ENCODE results near the gene ATP7A. TPM values are rescaled to one million over a fixed set of nuclear protein-coding genes. Genes with fewer than 3 reads are reported as not detected.

The ATP7A gene
- polyA plus RNA-seq, 1 of the 3 experiments (the other 2 are of a cell fraction) = 1.7 TPM

DNA sequence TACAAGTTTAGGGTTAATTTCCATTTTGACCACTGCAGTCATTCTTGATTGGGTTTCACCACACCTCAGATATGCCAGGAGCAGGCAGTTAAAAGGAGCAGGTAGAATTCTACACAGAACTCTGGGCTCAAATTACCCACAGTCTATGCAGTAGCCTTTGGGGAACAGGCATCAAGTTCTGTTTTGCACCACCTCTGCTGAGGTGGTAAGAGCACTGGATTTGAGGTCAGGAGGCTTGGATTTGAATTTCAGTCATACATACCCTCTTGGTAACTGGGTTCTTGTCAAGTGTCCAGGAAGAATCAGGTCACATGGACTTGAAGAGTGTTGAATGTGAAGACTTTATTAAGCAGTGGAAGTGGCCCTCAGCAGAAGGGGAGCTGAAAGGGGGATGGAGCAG, 153.2 kb downstream of the ATP7A start:
- Histone ChIP-seq H2AFZ (ENCODE audit: low read depth) (no peak overlapping the region), H3F3A (replicated peaks; ENCODE audit: insufficient read depth) (peaks cover 4% of the 10 kb centered on the region), H3K27me3 (ENCODE audit: insufficient read depth) (no peaks in the 10 kb centered on the region; the same call in 1 of the 2 replicates), H4K20me1 (ENCODE audit: insufficient read depth) (no peaks in the 10 kb centered on the region), H3K36me3 (replicated peaks in 1 of 2; ENCODE audit: control insufficient read depth in 1 of 2, insufficient read depth in 2 of 2, low read length in 1 of 2) (no peaks in the 10 kb centered on the region), H3K79me2 (ENCODE audit: insufficient read depth) (no peaks in the 10 kb centered on the region), H3K9me3 (no peaks in the 10 kb centered on the region), H3K9me2 (no peaks in the 10 kb centered on the region), H3K4me2 (no peak overlapping the region), H3K9ac (no peak overlapping the region), H3K4me3 (ENCODE audit: low read depth in 2 of 2, low read length in 1 of 2) (no peak overlapping the region), H3K4me1 (ENCODE audit: control insufficient read depth in 1 of 2, insufficient read depth in 2 of 2, low read depth in 1 of 2, low read length in 1 of 2) (no peaks in the 10 kb centered on the region), H3K27ac (ENCODE audit: low read depth in 2 of 2, low read length in 1 of 2) (no peak overlapping the region)
- no peak for TF ChIP-seq SMC3 (IDR thresholded peaks at IDR 0.05; ENCODE audit: low read depth, low read length)
- CTCF ChIA-PET = no interaction called here
- no peak for DNase-seq
- POLR2A ChIA-PET = no interaction called here

DNA sequence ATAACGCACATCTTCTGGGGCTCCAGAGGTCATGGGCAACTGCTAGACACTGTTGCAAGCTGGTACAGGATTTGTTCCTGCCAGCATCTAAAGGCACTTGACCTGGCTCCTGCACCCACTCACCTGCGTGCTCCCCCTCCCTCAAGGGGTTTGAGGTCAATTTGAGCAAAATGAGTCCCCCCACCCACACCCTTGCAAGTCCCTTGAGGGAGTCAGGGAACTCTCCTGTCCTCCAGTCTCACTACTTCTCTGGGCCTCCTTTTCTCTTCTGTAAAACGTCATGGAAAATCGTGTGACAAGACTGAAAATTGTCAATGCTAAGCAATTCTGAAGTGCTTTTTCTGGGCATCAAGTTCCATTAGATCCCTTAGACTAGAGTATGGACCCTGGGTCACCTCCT, 153.7 kb downstream of the ATP7A start:
- no peak overlapping the region for H3K4me2 ChIP-seq
- no peak overlapping the region for H3K4me3 ChIP-seq (ENCODE audit: low read depth in 2 of 2, low read length in 1 of 2)
- no peaks in the 10 kb centered on the region; the same call in 1 of the 2 replicates for H3K27me3 ChIP-seq (ENCODE audit: insufficient read depth)
- H3K36me3 ChIP-seq (replicated peaks in 1 of 2; ENCODE audit: control insufficient read depth in 1 of 2, insufficient read depth in 2 of 2, low read length in 1 of 2) = no peaks in the 10 kb centered on the region
- H3K79me2 ChIP-seq (ENCODE audit: insufficient read depth) = no peaks in the 10 kb centered on the region
- H2AFZ ChIP-seq (ENCODE audit: low read depth) = no peak overlapping the region
- H3F3A ChIP-seq (replicated peaks; ENCODE audit: insufficient read depth) = peaks cover 4% of the 10 kb centered on the region
- H3K9me2 ChIP-seq = no peaks in the 10 kb centered on the region
- CTCF ChIA-PET = no interaction called here
- no peaks in the 10 kb centered on the region for H3K9me3 ChIP-seq
- no peak for DNase-seq
- H3K4me1 ChIP-seq (ENCODE audit: control insufficient read depth in 1 of 2, insufficient read depth in 2 of 2, low read depth in 1 of 2, low read length in 1 of 2) = no peaks in the 10 kb centered on the region
- 27% methylated on average over 3 of the region's 4 CpGs for WGBS (ENCODE audit: low lambda C conversion rate)
- TF ChIP-seq MEF2A (IDR thresholded peaks at IDR 0.05; ENCODE audit: borderline replicate concordance, low read depth) (no peak), YY1 (IDR thresholded peaks at IDR 0.05; ENCODE audit: low read depth) (no peak), GATA2 (CRISPR knock-in tag; IDR thresholded peaks at IDR 0.05) (no peak), TAF1 (IDR thresholded peaks at IDR 0.05; ENCODE audit: borderline replicate concordance, low read depth, low read length) (no peak), RAD21 (IDR thresholded peaks at IDR 0.05; ENCODE audit: low read length) (no peak), FOSL2 (IDR thresholded peaks at IDR 0.05; ENCODE audit: borderline replicate concordance, low read depth) (no peak), EP300 (IDR thresholded peaks at IDR 0.05; ENCODE audit: borderline replicate concordance in 1 of 2, low read depth in 1 of 2, low read length in 1 of 2) (no peak)
- TF ChIP-seq, protein P1, sequence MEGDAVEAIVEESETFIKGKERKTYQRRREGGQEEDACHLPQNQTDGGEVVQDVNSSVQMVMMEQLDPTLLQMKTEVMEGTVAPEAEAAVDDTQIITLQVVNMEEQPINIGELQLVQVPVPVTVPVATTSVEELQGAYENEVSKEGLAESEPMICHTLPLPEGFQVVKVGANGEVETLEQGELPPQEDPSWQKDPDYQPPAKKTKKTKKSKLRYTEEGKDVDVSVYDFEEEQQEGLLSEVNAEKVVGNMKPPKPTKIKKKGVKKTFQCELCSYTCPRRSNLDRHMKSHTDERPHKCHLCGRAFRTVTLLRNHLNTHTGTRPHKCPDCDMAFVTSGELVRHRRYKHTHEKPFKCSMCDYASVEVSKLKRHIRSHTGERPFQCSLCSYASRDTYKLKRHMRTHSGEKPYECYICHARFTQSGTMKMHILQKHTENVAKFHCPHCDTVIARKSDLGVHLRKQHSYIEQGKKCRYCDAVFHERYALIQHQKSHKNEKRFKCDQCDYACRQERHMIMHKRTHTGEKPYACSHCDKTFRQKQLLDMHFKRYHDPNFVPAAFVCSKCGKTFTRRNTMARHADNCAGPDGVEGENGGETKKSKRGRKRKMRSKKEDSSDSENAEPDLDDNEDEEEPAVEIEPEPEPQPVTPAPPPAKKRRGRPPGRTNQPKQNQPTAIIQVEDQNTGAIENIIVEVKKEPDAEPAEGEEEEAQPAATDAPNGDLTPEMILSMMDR (IDR thresholded peaks at IDR 0.05) = no peak
- TF ChIP-seq, protein P2, sequence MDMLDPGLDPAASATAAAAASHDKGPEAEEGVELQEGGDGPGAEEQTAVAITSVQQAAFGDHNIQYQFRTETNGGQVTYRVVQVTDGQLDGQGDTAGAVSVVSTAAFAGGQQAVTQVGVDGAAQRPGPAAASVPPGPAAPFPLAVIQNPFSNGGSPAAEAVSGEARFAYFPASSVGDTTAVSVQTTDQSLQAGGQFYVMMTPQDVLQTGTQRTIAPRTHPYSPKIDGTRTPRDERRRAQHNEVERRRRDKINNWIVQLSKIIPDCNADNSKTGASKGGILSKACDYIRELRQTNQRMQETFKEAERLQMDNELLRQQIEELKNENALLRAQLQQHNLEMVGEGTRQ (IDR thresholded peaks at IDR 0.05; ENCODE audit: borderline replicate concordance, low read depth, low read length) = no peak
- TF ChIP-seq, protein P3, sequence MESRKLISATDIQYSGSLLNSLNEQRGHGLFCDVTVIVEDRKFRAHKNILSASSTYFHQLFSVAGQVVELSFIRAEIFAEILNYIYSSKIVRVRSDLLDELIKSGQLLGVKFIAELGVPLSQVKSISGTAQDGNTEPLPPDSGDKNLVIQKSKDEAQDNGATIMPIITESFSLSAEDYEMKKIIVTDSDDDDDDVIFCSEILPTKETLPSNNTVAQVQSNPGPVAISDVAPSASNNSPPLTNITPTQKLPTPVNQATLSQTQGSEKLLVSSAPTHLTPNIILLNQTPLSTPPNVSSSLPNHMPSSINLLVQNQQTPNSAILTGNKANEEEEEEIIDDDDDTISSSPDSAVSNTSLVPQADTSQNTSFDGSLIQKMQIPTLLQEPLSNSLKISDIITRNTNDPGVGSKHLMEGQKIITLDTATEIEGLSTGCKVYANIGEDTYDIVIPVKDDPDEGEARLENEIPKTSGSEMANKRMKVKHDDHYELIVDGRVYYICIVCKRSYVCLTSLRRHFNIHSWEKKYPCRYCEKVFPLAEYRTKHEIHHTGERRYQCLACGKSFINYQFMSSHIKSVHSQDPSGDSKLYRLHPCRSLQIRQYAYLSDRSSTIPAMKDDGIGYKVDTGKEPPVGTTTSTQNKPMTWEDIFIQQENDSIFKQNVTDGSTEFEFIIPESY (IDR thresholded peaks at IDR 0.05; ENCODE audit: borderline replicate concordance, low read depth) = no peak
- no peaks in the 10 kb centered on the region for H4K20me1 ChIP-seq (ENCODE audit: insufficient read depth)
- no peak overlapping the region for H3K9ac ChIP-seq
- POLR2A ChIA-PET = no interaction called here
- H3K27ac ChIP-seq (ENCODE audit: low read depth in 2 of 2, low read length in 1 of 2) = no peak overlapping the region
